Measurements from ENCODE around the gene ANKRD28.

Gene ANKRD28

GRCh38 chr3:15703346-15703745, 94.4 kb downstream of the ANKRD28 start:
- H3K27ac ChIP-seq = no peak overlapping the region
- no peak for TF ChIP-seq ZFX (IDR thresholded peaks at IDR 0.05)

- no peak for TF ChIP-seq ZFX (IDR thresholded peaks at IDR 0.05)
- TF ChIP-seq CTCF (conservative IDR thresholded peaks at IDR 0.05) = no peak
- no peak overlapping the region for H3K27ac ChIP-seq
These were observed 103.2 kb downstream of the ANKRD28 start for GRCh38 chr3:15694628-15695027.

- TF ChIP-seq ZFX (IDR thresholded peaks at IDR 0.05) (no peak), CTCF (conservative IDR thresholded peaks at IDR 0.05) (peak; percentile 17; the same call in 1 of the 2 replicates)
- H3K27ac ChIP-seq = no peak overlapping the region
These were observed 104.4 kb downstream of the ANKRD28 start for GRCh38 chr3:15693355-15693754.

- TF ChIP-seq ZFX (IDR thresholded peaks at IDR 0.05) (no peak), CTCF (conservative IDR thresholded peaks at IDR 0.05) (no peak)
These were observed 107.0 kb downstream of the ANKRD28 start for GRCh38 chr3:15690748-15691147.

GRCh38 chr3:15690230-15690629, 107.5 kb downstream of the ANKRD28 start:
- TF ChIP-seq ZFX (IDR thresholded peaks at IDR 0.05) = no peak
- TF ChIP-seq CTCF (conservative IDR thresholded peaks at IDR 0.05) = no peak
- H3K27ac ChIP-seq = no peak overlapping the region

More at GRCh38 chr3:15690748-15691147, 107.0 kb downstream of the ANKRD28 start:
- no peak overlapping the region for H3K27ac ChIP-seq

GRCh38 chr3:15685927-15686326, 111.9 kb downstream of the ANKRD28 start:
- TF ChIP-seq ZFX (IDR thresholded peaks at IDR 0.05) (no peak), CTCF (conservative IDR thresholded peaks at IDR 0.05) (no peak)
- no peak overlapping the region for H3K27ac ChIP-seq

GRCh38 chr3:15683253-15683652, 114.5 kb downstream of the ANKRD28 start:
- no peak overlapping the region for H3K27ac ChIP-seq
- TF ChIP-seq ZFX (IDR thresholded peaks at IDR 0.05) = no peak
- no peak for TF ChIP-seq CTCF (conservative IDR thresholded peaks at IDR 0.05)

GRCh38 chr3:15682561-15683185, 115.1 kb downstream of the ANKRD28 start:
- TF ChIP-seq ZFX (IDR thresholded peaks at IDR 0.05) = no peak
- TF ChIP-seq CTCF (conservative IDR thresholded peaks at IDR 0.05) = no peak
- H3K27ac ChIP-seq = no peak overlapping the region

Measured in C4-2B (cell line).